GM23248 (cell line): Measurements from ENCODE around the gene DNAH8.

ENCODE experiments used
- EZH2 ChIP-seq: fragments of 200-600 bp; sonication (generic); IDR thresholded peaks from 2 replicates; pipeline ENCODE4 v1.6.1; 2018; ENCODE audit warnings: antibody characterized with exemption, mild to moderate bottlenecking; ENCODE audit not compliant: insufficient read depth, poor library complexity, severe bottlenecking
- EZH2phosphoT487 ChIP-seq: fragments of 200-600 bp; sonication (generic); IDR thresholded peaks from 2 replicates; pipeline ENCODE4 v1.6.1; 2018; ENCODE audit warnings: antibody characterized with exemption, moderate library complexity, mild to moderate bottlenecking, low read depth; ENCODE audit not compliant: insufficient read depth

- TF ChIP-seq EZH2, result no peak
- no peak for TF ChIP-seq EZH2phosphoT487
Observed at GRCh38 chr6:38804358-38804757, 89.2 kb downstream of the DNAH8 start.
